Heart left ventricle (tissue), 16 donors: ENCODE results near the gene RUNX3. TPM values are rescaled to one million over a fixed set of nuclear protein-coding genes. Genes with fewer than 3 reads are reported as not detected.

ENCODE experiments used
- ATAC-seq, 4 donors: fragments of 200-7000 bp; cut with Tn5 transposase; one replicate each; pipeline ENCODE4 v1.9.1; 2020 to 2022; ENCODE audit warnings: moderate library complexity in 4 of 4, mild to moderate bottlenecking in 3 of 4, moderate number of reproducible peaks in 1 of 4
- DNase-seq, 5 donors: peaks; one replicate each; pipeline ENCODE4 v3.0.0-alpha.2; 2020
- H3K27ac ChIP-seq, 12 donors: fragments of 200-600 bp; sonication (generic) in 4 of 12; one replicate each; pipeline versions ENCODE4 v1.5.0 to v1.8.0; 2016 to 2022; ENCODE audit warnings: mild to moderate bottlenecking in 2 of 12
- H3K27me3 ChIP-seq, 9 donors: fragments of 200-600 bp; sonication (generic) in 2 of 9; one replicate each; pipeline versions ENCODE4 v1.5.1 to v1.8.0; 2016 to 2022; ENCODE audit warnings: mild to moderate bottlenecking in 3 of 9
- H3K36me3 ChIP-seq, 9 donors: fragments of 200-600 bp; sonication (generic) in 2 of 9; one replicate each; pipeline versions ENCODE4 v1.5.0 to v1.8.0; 2018 to 2022; ENCODE audit warnings: mild to moderate bottlenecking in 2 of 9
- H3K4me1 ChIP-seq, 12 donors: fragments of 200-600 bp; sonication (generic) in 4 of 12; one replicate each; pipeline versions ENCODE4 v1.5.0 to v1.8.0; 2016 to 2022; ENCODE audit warnings: mild to moderate bottlenecking in 3 of 12
- H3K4me3 ChIP-seq, 12 donors: fragments of 200-600 bp; sonication (generic) in 4 of 12; one replicate each; pipeline versions ENCODE4 v1.5.0 to v1.8.0; 2017 to 2022; ENCODE audit warnings: mild to moderate bottlenecking in 9 of 12, moderate library complexity in 4 of 12
- H3K9me3 ChIP-seq, 12 donors: fragments of 200-600 bp; sonication (generic) in 4 of 12; one replicate each; pipeline versions ENCODE4 v1.5.0 to v1.8.0; 2016 to 2022; ENCODE audit warnings: mild to moderate bottlenecking in 1 of 12
- CTCF ChIP-seq, 12 donors: fragments of 200-600 bp; sonication (generic) in 4 of 12; IDR thresholded peaks; one replicate each; pipeline versions ENCODE4 v1.5.0 to v1.8.0; 2018 to 2022; ENCODE audit warnings: antibody characterized with exemption in 12 of 12, mild to moderate bottlenecking in 5 of 12
- POLR2A ChIP-seq, 2 donors: fragments of 450-650 bp; IDR thresholded peaks; one replicate each; pipeline ENCODE4 v1.6.1; 2017; ENCODE audit warnings: antibody characterized with exemption in 2 of 2, mild to moderate bottlenecking in 2 of 2, moderate library complexity in 2 of 2
- WGBS, 4 donors: extraction: QIAGEN DNeasy Blood & Tissue Kit in 2 of 4; methylation state at CpG; one replicate each; pipeline versions ENCODE4 v1.1.5 to v1.1.7; 2013 to 2018; 5-methylcytosine and 5-hydroxymethylcytosine counted together
- intact Hi-C, 10 donors: fragments of 100-400 bp; cut with DNase I; formaldehyde crosslinking; loops; one replicate each; pipeline versions ENCODE4 v1.11.1 to v1.14.2; 2022
- polyA plus RNA-seq, 2 donors: library from polyadenylated mRNA; stranded (reverse); fragments of 200-250 nt; gene quantifications; one replicate each; pipeline ENCODE4 v1.2.3, GENCODE V29; 2013
- total RNA-seq, 9 donors: library from RNA; depleted of rRNA in 2 of 9; stranded (reverse); fragments of >200 nt in 2 of 9; fragmentation: NEBNext Ultra II Directional in 3 of 9; extraction: Animal tissue kit (Norgen Biotek cat#: 25700) in 3 of 9; gene quantifications; one replicate each; pipeline versions ENCODE4 v1.1.0 to v1.2.4, GENCODE V29; 2016 to 2023
- donor health status: ischemic (EF 13 %, LVEDD 7.1; RV severe dilation, severe dysfunction).
- donor health status: healthy with polysubstance abuse.
- donor health status: DM: no; HTN: yes; CAD: no.
- donor health status: DM: no; HTN: no; CAD: no.
- donor health status: ischemic (EF 25% LVEDD 6.9; RV normal size, moderate dysfunction).
- donor health status: ischemic (EF 25% LVEDD 5.7; RV mildly dilated, moderate dysfunction).
- donor health status: healthy.
- donor health status: DM: yes; HTN: yes; CAD: no.
- donor health status: ischemic (EF 35%, LVEDD 5.7; RV mildly dilated, moderate dysfunction).
- donor health status: nonischemic (EF 11% LVEDD 7.7; RV severe dilation, severe dysfunction).
- donor health status: DM: yes; HTN: yes; CAD: no.
- donor health status: PGD.
- donor health status: ischemic (EF 29% LVEDD 5.4; RV normal size, mild dysfunction).
- donor health status: nonischemic (EF 23%, LVEDD 6.1; RV moderate dilation, normal function).

The RUNX3 gene
- total and polyA plus RNA-seq, 11 donors: 0.21 to 8.7 (median 0.38) TPM

- intact Hi-C loops: no loop called here
- no peaks in the 10 kb centered on the region for H3K36me3 ChIP-seq
- H3K27ac ChIP-seq: peak overlapping the region in 1 of 12 donors; percentile 8
- peak overlapping the region in 1 of 12 donors; percentile 38 for H3K4me3 ChIP-seq
- TF ChIP-seq CTCF (IDR thresholded peaks at IDR 0.05) (no peak), POLR2A (IDR thresholded peaks at IDR 0.05) (no peak)
- ATAC-seq: no peak
- WGBS, 4 donors: 63 to 81% (median 76%) methylated on average over 7 to 9 of the region's 9 CpGs
- peak in 1 of 5 donors; percentile 8 for DNase-seq
- H3K9me3 ChIP-seq: no peaks in the 10 kb centered on the region
- H3K4me1 ChIP-seq: peaks cover 0 to 18% (median 0%) of the 10 kb centered on the region in 12 donors
- peaks cover 0 to 48% (median 4%) of the 10 kb centered on the region in 9 donors for H3K27me3 ChIP-seq
These were observed 33.2 kb upstream of the RUNX3 start for GRCh38 chr1:24963099-24963872.

- DNase-seq (peak in 1 of 5 donors; percentile 7), ATAC-seq (no peak)
- TF ChIP-seq CTCF (IDR thresholded peaks at IDR 0.05): no peak
- no peak for TF ChIP-seq POLR2A (IDR thresholded peaks at IDR 0.05)
- 79 to 83% (median 81%) methylated on average over 26 of the region's 26 CpGs for WGBS, 4 donors
- Histone ChIP-seq H3K27me3 (peaks cover 0 to 49% (median 0%) of the 10 kb centered on the region in 9 donors), H3K27ac (no peak overlapping the region), H3K36me3 (no peaks in the 10 kb centered on the region), H3K4me1 (peaks cover 0 to 18% (median 0%) of the 10 kb centered on the region in 12 donors), H3K9me3 (no peaks in the 10 kb centered on the region), H3K4me3 (peak overlapping the region in 1 of 12 donors; percentile 38)
- intact Hi-C loops: no loop called here
These were observed 32.1 kb upstream of the RUNX3 start for GRCh38 chr1:24961961-24962861.

GRCh38 chr1:24961334-24961733 lies 31.3 kb upstream of the RUNX3 start:
- H3K27me3 ChIP-seq: peaks cover 0 to 41% (median 5%) of the 10 kb centered on the region in 9 donors
- H3K4me1 ChIP-seq: peaks cover 0 to 15% (median 0%) of the 10 kb centered on the region in 12 donors
- H3K36me3 ChIP-seq: no peaks in the 10 kb centered on the region
- DNase-seq: no peak
- ATAC-seq: no peak
- H3K27ac ChIP-seq: no peak overlapping the region
- no peak overlapping the region for H3K4me3 ChIP-seq
- TF ChIP-seq POLR2A (IDR thresholded peaks at IDR 0.05) (no peak), CTCF (IDR thresholded peaks at IDR 0.05) (no peak)
- intact Hi-C loops: no loop called here
- 70 to 87% (median 77%) methylated on average over 7 of the region's 7 CpGs for WGBS, 4 donors
- no peaks in the 10 kb centered on the region for H3K9me3 ChIP-seq
